ENCODE results near the gene IRF7.
A peak's percentile ranks its signal among the peaks of the same experiment; 100 is the strongest.
"Not testable (repeated sequence)": the region's sequence is repeated elsewhere in the genome, so short reads cannot be mapped to it uniquely, and the experiment has no call there.

Gene IRF7

GRCh38 chr11:575313-575995 is 40.3 kb downstream of the IRF7 start:
- Histone ChIP-seq H3K4me3 (ENCODE audit: low read length) (peak overlapping the region; percentile 64), H4K20me1 (ENCODE audit: insufficient read depth, low read length) (peaks cover 37% of the 10 kb centered on the region), H3K27ac (ENCODE audit: low read length) (no peak overlapping the region), H3K9me3 (ENCODE audit: insufficient read depth, low read length) (no peaks in the 10 kb centered on the region), H3K79me2 (ENCODE audit: low read length) (peaks cover 42% of the 10 kb centered on the region), H3K4me2 (ENCODE audit: low read length) (peak overlapping the region; percentile 72), H2AFZ (ENCODE audit: low read depth, low read length) (peak overlapping the region; percentile 61; the same call in 1 of the 2 replicates), H3K4me1 (ENCODE audit: low read length) (peaks cover 24% of the 10 kb centered on the region), H3K9ac (ENCODE audit: low read length) (no peak overlapping the region), H3K27me3 (ENCODE audit: low read depth, low read length) (no peaks in the 10 kb centered on the region), H3K36me3 (replicated peaks; ENCODE audit: low read depth, low read length) (peaks cover 13% of the 10 kb centered on the region)
- no peak for TF ChIP-seq EZH2phosphoT487 (IDR thresholded peaks at IDR 0.05; ENCODE audit: low read depth)
- TF ChIP-seq CTCF (IDR thresholded peaks at IDR 0.05; ENCODE audit: low read depth, low read length) = no peak

- H4K20me1 ChIP-seq (ENCODE audit: insufficient read depth, low read length) = peaks cover 30% of the 10 kb centered on the region
- H3K27me3 ChIP-seq (ENCODE audit: low read depth, low read length) = no peaks in the 10 kb centered on the region
- no peak overlapping the region for H3K9ac ChIP-seq (ENCODE audit: low read length)
- H3K4me3 ChIP-seq (ENCODE audit: low read length) = no peak overlapping the region
- H3K4me2 ChIP-seq (ENCODE audit: low read length) = no peak overlapping the region
- H3K27ac ChIP-seq (ENCODE audit: low read length) = no peak overlapping the region
- H3K79me2 ChIP-seq (ENCODE audit: low read length) = peaks cover 35% of the 10 kb centered on the region
- H2AFZ ChIP-seq (ENCODE audit: low read depth, low read length) = no peak overlapping the region
- TF ChIP-seq CTCF (IDR thresholded peaks at IDR 0.05; ENCODE audit: low read depth, low read length) = no peak
- TF ChIP-seq EZH2phosphoT487 (IDR thresholded peaks at IDR 0.05; ENCODE audit: low read depth) = no peak
- peaks cover 24% of the 10 kb centered on the region for H3K4me1 ChIP-seq (ENCODE audit: low read length)
- no peaks in the 10 kb centered on the region for H3K9me3 ChIP-seq (ENCODE audit: insufficient read depth, low read length)
- peaks cover 13% of the 10 kb centered on the region for H3K36me3 ChIP-seq (replicated peaks; ENCODE audit: low read depth, low read length)
Observed at GRCh38 chr11:574632-575312, 41.0 kb downstream of the IRF7 start.

- Histone ChIP-seq H3K36me3 (replicated peaks; ENCODE audit: low read depth, low read length) (peaks cover 13% of the 10 kb centered on the region), H3K79me2 (ENCODE audit: low read length) (peaks cover 28% of the 10 kb centered on the region), H4K20me1 (ENCODE audit: insufficient read depth, low read length) (peaks cover 23% of the 10 kb centered on the region), H3K4me1 (ENCODE audit: low read length) (peaks cover 27% of the 10 kb centered on the region)
- not testable (repeated sequence) for H2AFZ ChIP-seq (ENCODE audit: low read depth, low read length); H3K27ac ChIP-seq (ENCODE audit: low read length); H3K27me3 ChIP-seq (ENCODE audit: low read depth, low read length); H3K9me3 ChIP-seq (ENCODE audit: insufficient read depth, low read length); H3K9ac ChIP-seq (ENCODE audit: low read length); H3K4me3 ChIP-seq (ENCODE audit: low read length); H3K4me2 ChIP-seq (ENCODE audit: low read length)
Observed at GRCh38 chr11:574031-574570, 41.6 kb downstream of the IRF7 start.

- H3K9me3 ChIP-seq (ENCODE audit: insufficient read depth, low read length) = no peaks in the 10 kb centered on the region
Observed at GRCh38 chr11:573146-573759, 42.5 kb downstream of the IRF7 start.

More at GRCh38 chr11:573146-573759, 42.5 kb downstream of the IRF7 start:
- Histone ChIP-seq H3K36me3 (replicated peaks; ENCODE audit: low read depth, low read length) (peaks cover 10% of the 10 kb centered on the region), H2AFZ (ENCODE audit: low read depth, low read length) (no peak overlapping the region), H4K20me1 (ENCODE audit: insufficient read depth, low read length) (peaks cover 15% of the 10 kb centered on the region), H3K4me3 (ENCODE audit: low read length) (no peak overlapping the region), H3K4me1 (ENCODE audit: low read length) (peaks cover 20% of the 10 kb centered on the region), H3K79me2 (ENCODE audit: low read length) (peaks cover 20% of the 10 kb centered on the region), H3K4me2 (ENCODE audit: low read length) (no peak overlapping the region), H3K27me3 (ENCODE audit: low read depth, low read length) (no peaks in the 10 kb centered on the region), H3K27ac (ENCODE audit: low read length) (no peak overlapping the region), H3K9ac (ENCODE audit: low read length) (no peak overlapping the region)
- TF ChIP-seq CTCF (IDR thresholded peaks at IDR 0.05; ENCODE audit: low read depth, low read length) (no peak), EZH2phosphoT487 (IDR thresholded peaks at IDR 0.05; ENCODE audit: low read depth) (no peak)
